CD4-positive, alpha-beta T cell treated with Interleukin-21 for 1 hour (primary cell): ENCODE measurements around the gene TMEM63B.
"Not testable (repeated sequence)": the region's sequence is repeated elsewhere in the genome, so short reads cannot be mapped to it uniquely, and the experiment has no call there.

Source experiments
- DNase-seq: peaks from one replicate; pipeline ENCODE4 v3.0.0-alpha.2; 2020

The TMEM63B gene

DNA sequence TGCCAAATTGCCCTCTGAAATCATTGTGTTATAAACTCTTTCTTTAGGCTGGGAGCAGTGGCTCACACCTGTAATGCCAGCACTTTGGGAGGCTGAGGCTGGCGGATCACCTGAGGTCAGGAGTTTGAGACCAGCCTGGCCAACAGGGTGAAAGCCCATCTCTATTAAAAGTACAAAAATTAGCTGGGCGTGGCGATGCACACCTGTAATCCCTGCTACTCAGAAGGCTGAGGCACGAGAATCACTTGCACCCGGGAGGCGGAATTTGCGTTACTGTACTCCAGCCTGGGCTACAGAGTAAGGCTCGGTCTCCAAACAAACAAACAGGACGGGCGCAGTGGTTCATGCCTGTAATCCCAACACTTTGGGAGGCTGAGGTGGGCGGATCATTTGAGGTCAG lies 69.0 kb downstream of the TMEM63B start:
- not testable (repeated sequence) for DNase-seq

- DNase-seq, result no peak
Observed at GRCh38 chr6:44198684-44199083, 71.3 kb downstream of the TMEM63B start.

DNA sequence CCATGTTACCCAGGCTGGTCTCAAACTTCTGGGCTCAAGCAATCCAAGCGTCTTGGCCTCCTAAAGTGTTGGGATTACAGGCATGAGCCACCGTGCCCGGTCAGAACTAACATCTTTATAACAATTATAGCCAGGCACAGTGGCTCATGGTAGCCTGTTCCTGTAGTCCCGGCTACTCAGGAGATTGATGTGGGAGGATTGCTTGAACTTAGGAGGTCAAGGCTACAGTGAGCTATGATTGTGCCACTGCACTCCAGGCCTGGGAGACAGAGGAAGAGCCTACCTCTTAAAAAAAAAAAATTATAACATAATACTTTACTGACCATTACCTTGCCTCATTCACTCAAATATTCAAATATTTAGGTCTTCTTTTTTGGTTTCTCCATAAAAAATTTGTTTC lies 72.5 kb downstream of the TMEM63B start:
- DNase-seq, result no peak

DNA sequence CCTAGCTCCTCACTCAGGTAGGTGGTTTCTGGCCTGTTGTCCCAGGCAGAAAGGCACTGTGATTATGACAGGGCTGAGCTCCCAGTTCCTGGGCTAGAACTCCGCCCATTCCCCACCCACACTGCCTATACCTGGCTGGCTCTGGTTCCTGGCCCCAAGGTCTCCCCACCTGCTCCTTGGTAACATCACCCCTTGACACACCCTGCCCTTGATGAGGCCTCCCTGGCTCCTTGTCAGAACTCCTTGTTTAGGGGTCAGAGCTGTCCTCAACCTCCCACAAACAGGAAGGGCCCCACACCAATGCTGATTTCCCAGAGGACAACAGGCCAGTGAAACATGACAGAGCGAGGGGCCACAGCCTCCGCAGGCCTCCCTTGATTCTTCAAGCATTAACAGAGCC lies 73.8 kb downstream of the TMEM63B start:
- no peak for DNase-seq

GRCh38 chr6:44201638-44202303 lies 74.4 kb downstream of the TMEM63B start:
- no peak for DNase-seq

DNA sequence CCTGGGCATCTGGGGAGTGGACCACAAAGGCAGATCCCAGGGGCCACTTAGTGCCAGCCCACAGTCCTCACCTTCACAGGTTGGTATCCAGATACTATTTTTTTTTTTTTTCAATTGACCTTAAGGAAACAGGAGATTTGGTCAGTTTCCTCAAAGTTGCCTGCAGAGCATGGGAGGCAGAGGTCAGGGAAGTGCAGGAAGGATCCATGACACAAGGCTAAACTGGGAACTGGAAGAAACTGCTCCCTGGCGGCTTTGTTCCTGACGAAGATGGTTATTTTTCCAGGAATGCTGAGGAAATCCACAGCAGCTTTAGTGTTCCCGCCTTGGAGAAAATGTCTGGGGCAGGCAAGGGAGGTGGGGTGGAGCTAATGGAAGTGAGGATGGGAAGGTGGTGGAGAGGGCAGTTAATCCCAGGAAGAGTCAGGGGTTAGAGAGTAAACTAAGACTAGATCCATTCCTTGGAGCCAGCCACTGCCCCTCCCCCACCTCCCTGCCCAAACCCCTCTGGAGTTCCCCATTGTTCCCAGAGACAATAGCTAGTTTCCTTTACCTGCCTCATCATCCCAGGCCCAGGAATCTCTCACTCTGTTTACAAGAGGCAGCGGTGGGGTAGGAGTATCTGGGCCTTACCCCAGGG lies 75.1 kb downstream of the TMEM63B start:
- DNase-seq, result no peak

GRCh38 chr6:44202972-44203750 lies 75.8 kb downstream of the TMEM63B start:
- DNase-seq, result no peak

GRCh38 chr6:44203955-44204354 lies 76.6 kb downstream of the TMEM63B start:
- DNase-seq, result no peak
